ENCODE data around the gene BECN2. TPM values are rescaled to one million over a fixed set of nuclear protein-coding genes. Genes with fewer than 3 reads are reported as not detected.

Gene BECN2
- total RNA-seq, 4 donors from 2014 or later, result not detected

DNA sequence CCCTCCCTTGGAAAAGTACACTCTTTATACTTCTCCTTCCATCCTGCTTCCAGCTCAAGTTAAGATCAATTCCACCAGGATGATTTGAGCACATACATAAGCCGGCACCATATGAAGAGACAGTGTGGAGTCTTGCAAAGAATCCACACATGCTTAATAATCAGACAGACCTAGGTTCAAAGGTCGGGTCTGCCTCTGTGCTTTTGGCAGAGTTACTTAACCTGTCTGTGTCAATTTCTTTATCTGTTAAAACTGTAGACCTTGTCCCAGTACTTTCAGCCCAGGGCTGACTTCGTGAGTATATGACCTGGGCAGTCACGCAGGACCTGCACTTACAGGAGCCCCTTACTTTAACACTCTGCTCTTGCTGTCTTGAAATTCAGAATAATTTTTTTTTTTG, 30.2 kb upstream of the BECN2 start:
- ATAC-seq (ENCODE audit: low FRiP score) (no peak), DNase-seq (ENCODE audit: low spot score) (no peak)
- TF ChIP-seq, protein P1, sequence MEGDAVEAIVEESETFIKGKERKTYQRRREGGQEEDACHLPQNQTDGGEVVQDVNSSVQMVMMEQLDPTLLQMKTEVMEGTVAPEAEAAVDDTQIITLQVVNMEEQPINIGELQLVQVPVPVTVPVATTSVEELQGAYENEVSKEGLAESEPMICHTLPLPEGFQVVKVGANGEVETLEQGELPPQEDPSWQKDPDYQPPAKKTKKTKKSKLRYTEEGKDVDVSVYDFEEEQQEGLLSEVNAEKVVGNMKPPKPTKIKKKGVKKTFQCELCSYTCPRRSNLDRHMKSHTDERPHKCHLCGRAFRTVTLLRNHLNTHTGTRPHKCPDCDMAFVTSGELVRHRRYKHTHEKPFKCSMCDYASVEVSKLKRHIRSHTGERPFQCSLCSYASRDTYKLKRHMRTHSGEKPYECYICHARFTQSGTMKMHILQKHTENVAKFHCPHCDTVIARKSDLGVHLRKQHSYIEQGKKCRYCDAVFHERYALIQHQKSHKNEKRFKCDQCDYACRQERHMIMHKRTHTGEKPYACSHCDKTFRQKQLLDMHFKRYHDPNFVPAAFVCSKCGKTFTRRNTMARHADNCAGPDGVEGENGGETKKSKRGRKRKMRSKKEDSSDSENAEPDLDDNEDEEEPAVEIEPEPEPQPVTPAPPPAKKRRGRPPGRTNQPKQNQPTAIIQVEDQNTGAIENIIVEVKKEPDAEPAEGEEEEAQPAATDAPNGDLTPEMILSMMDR (IDR thresholded peaks at IDR 0.05), result no peak

DNA sequence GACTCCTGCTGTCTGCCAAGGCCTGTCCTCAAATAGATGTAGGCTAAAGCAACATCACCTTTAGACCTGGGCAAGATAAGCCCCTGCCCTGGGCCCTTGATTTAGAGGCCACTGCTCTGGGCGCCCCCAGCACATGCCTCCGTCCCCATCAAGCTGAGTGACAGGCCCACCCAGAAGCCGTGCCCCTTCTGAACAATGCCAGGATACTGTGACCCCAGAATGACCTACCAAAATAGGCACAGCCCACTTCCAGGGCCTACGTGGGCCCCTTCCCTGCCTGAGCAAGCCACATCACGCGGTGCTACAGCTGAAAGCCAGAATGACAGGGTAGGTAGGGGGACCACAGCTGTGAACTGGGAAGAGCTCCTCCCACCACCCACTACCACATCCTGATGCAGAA, 24.7 kb upstream of the BECN2 start:
- TF ChIP-seq, protein P1 (IDR thresholded peaks at IDR 0.05), result no peak
- DNase-seq (ENCODE audit: low spot score), result no peak
- no peak for ATAC-seq (ENCODE audit: low FRiP score)

DNA sequence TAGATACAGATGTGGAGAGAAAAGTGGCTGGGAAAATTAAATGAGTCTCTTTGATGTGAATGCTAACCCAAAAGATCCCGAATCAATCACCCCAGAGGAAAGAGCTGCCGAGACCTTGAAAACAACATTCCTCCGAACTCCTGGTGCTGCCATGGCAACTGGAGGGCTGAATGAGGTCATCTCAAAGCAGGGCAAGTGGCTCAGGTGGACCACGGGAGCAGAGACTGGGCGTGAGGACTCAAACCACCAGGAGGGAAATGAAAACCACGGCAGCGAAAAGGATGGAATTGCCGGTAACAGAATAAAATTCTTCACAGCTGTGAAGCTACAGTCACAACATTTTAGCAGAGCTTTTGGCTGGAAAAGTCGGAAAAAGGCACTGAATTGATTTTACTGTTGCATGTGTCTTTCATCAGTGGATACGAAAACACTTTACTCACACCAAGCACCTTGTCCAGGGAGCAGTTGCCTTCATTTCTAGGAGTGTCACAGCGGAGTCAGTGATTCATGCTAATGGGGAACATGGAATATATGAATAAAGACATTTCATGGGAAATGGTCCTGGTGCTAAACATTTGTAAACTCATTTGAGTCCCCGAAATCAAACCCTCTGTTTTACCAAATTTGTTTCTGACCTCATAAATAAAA, 23.2 kb upstream of the BECN2 start:
- DNase-seq (ENCODE audit: low spot score) (no peak), ATAC-seq (ENCODE audit: low FRiP score) (no peak)
- TF ChIP-seq, protein P1 (IDR thresholded peaks at IDR 0.05), result no peak

- TF ChIP-seq, protein P1 (IDR thresholded peaks at IDR 0.05), result no peak
- ATAC-seq (ENCODE audit: low FRiP score) (no peak), DNase-seq (ENCODE audit: low spot score) (no peak)
Measured at GRCh38 chr1:241934866-241935265, 22.7 kb upstream of the BECN2 start.

DNA sequence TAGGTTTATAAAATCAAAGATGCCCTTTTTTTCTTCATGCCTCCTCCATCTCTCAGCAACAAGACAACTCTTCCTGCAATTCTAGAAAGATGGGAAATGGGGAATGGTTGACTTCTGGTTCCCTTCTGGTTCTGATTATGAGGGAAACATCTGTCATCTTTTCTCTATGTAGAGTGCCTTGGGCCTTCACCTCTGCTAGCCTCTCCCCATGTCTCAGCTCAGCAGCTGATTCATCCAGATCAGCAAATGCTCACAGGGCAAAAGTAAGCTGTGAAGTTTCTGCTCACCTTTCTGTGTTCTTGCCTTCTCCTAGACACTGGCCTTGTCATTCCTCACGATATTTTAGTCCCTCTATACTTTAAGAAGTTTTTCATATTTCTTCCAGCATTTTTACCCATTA, 17.8 kb upstream of the BECN2 start:
- no peak for DNase-seq (ENCODE audit: low spot score)
- TF ChIP-seq, protein P1 (IDR thresholded peaks at IDR 0.05), result no peak
- ATAC-seq (ENCODE audit: low FRiP score), result no peak

DNA sequence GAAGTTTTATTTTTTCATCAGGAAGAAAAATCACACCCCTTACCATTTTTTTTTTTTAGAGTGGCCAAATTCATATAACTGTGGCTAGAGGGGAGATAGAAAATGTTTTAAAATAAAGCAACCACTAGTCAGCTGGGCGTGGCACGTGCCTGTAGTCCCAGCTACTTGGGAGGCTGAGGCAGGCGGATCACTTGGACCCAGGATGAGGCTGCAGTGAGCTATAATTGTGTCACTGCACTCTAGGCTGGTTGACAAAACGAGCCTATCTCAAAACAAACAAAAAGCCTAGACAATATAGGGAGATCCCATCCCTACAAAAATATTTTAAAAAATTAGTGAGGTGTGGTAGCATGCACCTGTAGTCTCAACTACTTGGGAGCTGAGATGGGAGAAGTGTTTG, 14.8 kb upstream of the BECN2 start:
- DNase-seq (ENCODE audit: low spot score), result no peak
- TF ChIP-seq, protein P1 (IDR thresholded peaks at IDR 0.05), result no peak
- ATAC-seq (ENCODE audit: low FRiP score), result no peak

- ATAC-seq (ENCODE audit: low FRiP score), result no peak
- TF ChIP-seq, protein P1 (IDR thresholded peaks at IDR 0.05), result no peak
- no peak for DNase-seq (ENCODE audit: low spot score)
Measured at GRCh38 chr1:241944300-241944699, 13.3 kb upstream of the BECN2 start.
